ENCODE data around the gene ATP8B3. TPM values are rescaled to one million over a fixed set of nuclear protein-coding genes. Genes with fewer than 3 reads are reported as not detected.

The ATP8B3 gene
- total and polyA plus RNA-seq, 2 of the 13 experiments (the other 11 are each of a cell fraction or from before 2014, with no cell fraction given), result 2.6 to 5.9 TPM

- CTCF ChIA-PET (ENCODE audit: low intra/inter-chr PET ratio, low total read pairs), result no interaction called here
- Histone ChIP-seq H2AFZ (ENCODE audit: low read length) (no peak overlapping the region), H3K9me3 (ENCODE audit: low read length) (no peaks in the 10 kb centered on the region), H3K27me3 (ENCODE audit: control insufficient read depth in 1 of 2, insufficient read depth in 2 of 2, low read length in 2 of 2) (no peaks in the 10 kb centered on the region; a peak in 1 of 5 replicates), H3K79me2 (ENCODE audit: insufficient read depth, low read length) (no peaks in the 10 kb centered on the region), H3K4me2 (ENCODE audit: low read depth, low read length) (no peak overlapping the region), H3K27ac (ENCODE audit: extremely low read length, insufficient read depth, low read length) (no peak overlapping the region), H4K20me1 (ENCODE audit: insufficient read depth, low read length) (no peaks in the 10 kb centered on the region), H3K4me3 (replicated peaks in 1 of 3; ENCODE audit: insufficient read depth in 1 of 3, low read depth in 2 of 3, low read length in 3 of 3) (no peak overlapping the region), H3K36me3 (replicated peaks in 1 of 2; ENCODE audit: control insufficient read depth in 1 of 2, insufficient read depth in 2 of 2, low read length in 2 of 2) (peaks cover 16 to 23% of the 10 kb centered on the region in 2 experiments), H3K4me1 (ENCODE audit: insufficient read depth, low read length) (peaks cover 18% of the 10 kb centered on the region), H3K9ac (ENCODE audit: insufficient read depth, low read depth, low read length) (no peak overlapping the region)
- ATAC-seq (no peak), DNase-seq (ENCODE audit: low spot score) (no peak), FAIRE-seq (no peak)
- in situ Hi-C loops (cut with HindIII; ENCODE audit: extremely low pct_ligation_motif_present, low pct_unique_long_range_greater_than_20kb), result no loop called here
- intact Hi-C loops (cut with micrococcal nuclease; ENCODE audit: unreplicated experiment), result no loop called here
- 78% methylated on average over 4 of the region's 10 CpGs for WGBS (ENCODE audit: low lambda C conversion rate)
- TF ChIP-seq FOXC1 (CRISPR knock-in tag; IDR thresholded peaks at IDR 0.05; ENCODE audit: borderline replicate concordance) (no peak), ZNF558 (CRISPR knock-in tag; IDR thresholded peaks at IDR 0.05; ENCODE audit: borderline replicate concordance) (no peak), RNF2 (conservative IDR thresholded peaks at IDR 0.05; ENCODE audit: low read depth) (no peak), ZFY (CRISPR knock-in tag; IDR thresholded peaks at IDR 0.05) (peak; percentile 15; the same call in 1 of the 2 replicates), ZNF564 (CRISPR knock-in tag; IDR thresholded peaks at IDR 0.05) (no peak), WIZ (CRISPR knock-in tag; IDR thresholded peaks at IDR 0.05) (no peak), SMYD3 (CRISPR knock-in tag; IDR thresholded peaks at IDR 0.05) (no peak)
- no TSS peak for BruUV-seq (replicated peaks)
- POLR2A ChIA-PET, result no interaction called here
These were observed 2.3 kb upstream of the ATP8B3 start for GRCh38 chr19:1814391-1814790.

GRCh38 chr19:1813192-1814182, 1.4 kb upstream of the ATP8B3 start:
- ATAC-seq, result no peak
- no peak for DNase-seq (ENCODE audit: low spot score)
- H3K36me3 ChIP-seq (replicated peaks in 1 of 2; ENCODE audit: control insufficient read depth in 1 of 2, insufficient read depth in 2 of 2, low read length in 2 of 2), result peaks cover 12 to 21% of the 10 kb centered on the region in 2 experiments
- H4K20me1 ChIP-seq (ENCODE audit: insufficient read depth, low read length), result no peaks in the 10 kb centered on the region
- in situ Hi-C loops (cut with HindIII; ENCODE audit: extremely low pct_ligation_motif_present, low pct_unique_long_range_greater_than_20kb) (no loop called here), intact Hi-C loops (cut with micrococcal nuclease; ENCODE audit: unreplicated experiment) (loop anchor here (2.0 kb wide), 1 partner anchor 23 kb away; no protein-coding TSS in a partner anchor)
- H2AFZ ChIP-seq (ENCODE audit: low read length), result no peak overlapping the region
- H3K4me1 ChIP-seq (ENCODE audit: insufficient read depth, low read length), result peaks cover 18% of the 10 kb centered on the region
- H3K9me3 ChIP-seq (ENCODE audit: low read length), result no peaks in the 10 kb centered on the region
- ChIA-PET CTCF (ENCODE audit: low intra/inter-chr PET ratio, low total read pairs) (interaction anchor here (1.1 kb wide), 1 partner anchor 47 kb away, joined by 3 read pairs; no protein-coding TSS in a partner anchor), POLR2A (no interaction called here)
- TSS peak; percentile 54 for BruUV-seq (replicated peaks)
- no peaks in the 10 kb centered on the region; a peak in 1 of 5 replicates for H3K27me3 ChIP-seq (ENCODE audit: control insufficient read depth in 1 of 2, insufficient read depth in 2 of 2, low read length in 2 of 2)
- H3K9ac ChIP-seq (ENCODE audit: insufficient read depth, low read depth, low read length), result peak overlapping the region; percentile 66
- H3K79me2 ChIP-seq (ENCODE audit: insufficient read depth, low read length), result no peaks in the 10 kb centered on the region
- no peak for FAIRE-seq
- H3K4me2 ChIP-seq (ENCODE audit: low read depth, low read length), result peak overlapping the region; percentile 87
- peak overlapping the region; percentile 72 for H3K27ac ChIP-seq (ENCODE audit: extremely low read length, insufficient read depth, low read length)
- H3K4me3 ChIP-seq (replicated peaks in 1 of 3; ENCODE audit: insufficient read depth in 1 of 3, low read depth in 2 of 3, low read length in 3 of 3), result peak overlapping the region; percentile 45 to 84 (median 69)
- WGBS (ENCODE audit: low lambda C conversion rate), result 47% methylated on average over 15 of the region's 21 CpGs
- TF ChIP-seq ZMYM3 (CRISPR knock-in tag; IDR thresholded peaks at IDR 0.05) (peak; percentile 74), YEATS4 (CRISPR knock-in tag; IDR thresholded peaks at IDR 0.05; ENCODE audit: borderline replicate concordance) (no peak), HDAC1 (CRISPR knock-in tag; IDR thresholded peaks at IDR 0.05) (no peak), ZNF598 (CRISPR knock-in tag; IDR thresholded peaks at IDR 0.05; ENCODE audit: borderline replicate concordance) (no peak; the same call in 1 of the 2 replicates), ZNF639 (CRISPR knock-in tag; conservative IDR thresholded peaks at IDR 0.05) (0 out of 2 replicates have a peak, but pooled peaks have one; percentile 10), ZNF558 (CRISPR knock-in tag; IDR thresholded peaks at IDR 0.05; ENCODE audit: borderline replicate concordance) (no peak), DRAP1 (CRISPR knock-in tag; IDR thresholded peaks at IDR 0.05) (no peak), ZNF800 (CRISPR knock-in tag; IDR thresholded peaks at IDR 0.05) (no peak)
